K562 (cell line): ENCODE results near the gene FILIP1. TPM values are rescaled to one million over a fixed set of nuclear protein-coding genes. Genes with fewer than 3 reads are reported as not detected.

Experiments used
- ADNP ChIP-seq: fragments of 200-800 bp; sonication (Bioruptor generic); IDR thresholded peaks from 2 replicates; pipeline ENCODE4 v1.6.1; 2016; ENCODE audit warnings: missing genetic modification characterization, missing compliant biosample characterization
- EP300 ChIP-seq: IDR thresholded peaks from 2 replicates; pipeline ENCODE4 v1.6.1; 2012; ENCODE audit warnings: low read length, improper control_type of control experiment
- GABPB1 ChIP-seq: sonication (generic); formaldehyde crosslinking; IDR thresholded peaks from 2 replicates; pipeline ENCODE4 v1.8.0; 2022; ENCODE audit warnings: mild to moderate bottlenecking, missing genetic modification reagents
- GTF2A2 ChIP-seq: IDR thresholded peaks from 2 replicates; pipeline ENCODE4 v1.6.1; 2016; ENCODE audit warnings: mild to moderate bottlenecking, missing genetic modification characterization, missing compliant biosample characterization
- HCFC1 ChIP-seq: IDR thresholded peaks from 2 replicates; pipeline ENCODE4 v1.6.1; 2012; ENCODE audit warnings: low read depth, low read length, improper control_type of control experiment
- ILF3 ChIP-seq: fragments of 450-650 bp; IDR thresholded peaks from 2 replicates; pipeline ENCODE4 v1.6.1; 2018; ENCODE audit warnings: antibody characterized with exemption, mild to moderate bottlenecking, moderate library complexity, borderline replicate concordance
- MED1 ChIP-seq: sonication (generic); formaldehyde crosslinking; IDR thresholded peaks from 2 replicates; pipeline ENCODE4 v1.8.1; 2023; ENCODE audit warnings: missing genetic modification reagents, borderline replicate concordance
- MYBL2 ChIP-seq, 2 experiments: fragments of 450-650 bp in 1 of 2; sonication (generic) in 1 of 2; formaldehyde crosslinking in 1 of 2; IDR thresholded peaks; 2 replicates each; pipeline versions ENCODE4 v1.6.1 to v1.8.1; 2017 to 2022; ENCODE audit warnings: borderline replicate concordance in 1 of 2, inconsistent platforms in 1 of 2, low read depth in 1 of 2, mild to moderate bottlenecking in 1 of 2, missing genetic modification reagents in 1 of 2, moderate library complexity in 1 of 2
- PHB2 ChIP-seq: fragments of 450-650 bp; IDR thresholded peaks from 2 replicates; pipeline ENCODE4 v1.6.1; 2017; ENCODE audit warnings: low read depth
- POLR3A ChIP-seq: IDR thresholded peaks from 2 replicates; pipeline ENCODE4 v1.6.1; 2011; ENCODE audit warnings: borderline replicate concordance, mild to moderate bottlenecking, moderate library complexity; ENCODE audit not compliant: insufficient read length, insufficient read depth; ENCODE audit errors: extremely low read depth
- YY1 ChIP-seq, 3 experiments: IDR thresholded peaks; 2 replicates each; pipeline ENCODE4 v1.6.1; 2011; ENCODE audit warnings: low read length in 2 of 3, mild to moderate bottlenecking in 2 of 3, moderate library complexity in 2 of 3, borderline replicate concordance in 1 of 3, control low read depth in 1 of 3, low read depth in 1 of 3; ENCODE audit not compliant: insufficient read depth in 3 of 3, insufficient replicate concordance in 2 of 3, control insufficient read depth in 1 of 3, insufficient read length in 1 of 3; ENCODE audit errors: extremely low read depth in 1 of 3
- ZNF217 ChIP-seq: sonication (generic); formaldehyde crosslinking; IDR thresholded peaks from 2 replicates; pipeline ENCODE4 v1.8.0; 2022; ENCODE audit warnings: mild to moderate bottlenecking, missing genetic modification reagents
- polyA plus RNA-seq, 8 experiments: library from polyadenylated mRNA; depleted of rRNA in 4 of 8; stranded (reverse) in 5 of 8; unstranded in 3 of 8; fragments of >200 nt; fragmentation: Nextera tagmentation in 2 of 8; fragmentation: Illumina TruSeq in 1 of 8; extraction: Ambion mirVana in 2 of 8; extraction: Trizol in 1 of 8; gene quantifications; 2 replicates each; pipeline versions ENCODE4 v1.2.1 to v1.2.3, GENCODE V29; 2011 to 2014; ENCODE audit warnings: inconsistent platforms in 1 of 8, missing spikeins in 1 of 8
- total RNA-seq, 7 experiments: library from RNA; depleted of rRNA in 6 of 7; stranded (reverse); fragments of >200 nt in 6 of 7; fragmentation: Illumina TruSeq in 2 of 7; extraction: Trizol in 2 of 7; gene quantifications; 2 replicates each; pipeline versions ENCODE4 v1.2.1 to v1.2.3, GENCODE V29; 2011 to 2021; ENCODE audit warnings: low replicate concordance in 1 of 7
- TF ChIP-seq, protein P1 (sequence below): fragments of 450-650 bp; conservative IDR thresholded peaks from 2 replicates; pipeline ENCODE4 v1.6.1; 2016; ENCODE audit warnings: missing genetic modification characterization, low read depth, mild to moderate bottlenecking, missing compliant biosample characterization, moderate library complexity
- TF ChIP-seq, protein P2 (sequence below), 2 experiments: fragments of 200-800 bp in 1 of 2; sonication (Bioruptor generic) in 1 of 2; sonication (generic) in 1 of 2; formaldehyde crosslinking in 1 of 2; IDR thresholded peaks in 1 of 2; conservative IDR thresholded peaks in 1 of 2; 2 replicates each; pipeline versions ENCODE4 v1.5.0 to v1.6.1; 2016 to 2020; ENCODE audit warnings: missing compliant biosample characterization in 1 of 2, missing genetic modification characterization in 1 of 2, missing genetic modification reagents in 1 of 2
- TF ChIP-seq, protein P3 (sequence below): IDR thresholded peaks from 2 replicates; pipeline ENCODE4 v1.6.1; 2012; ENCODE audit warnings: low read depth, low read length, improper control_type of control experiment, borderline replicate concordance
- TF ChIP-seq, protein P4 (sequence below): sonication (generic); formaldehyde crosslinking; IDR thresholded peaks from 2 replicates; pipeline ENCODE4 v1.8.1; 2023; ENCODE audit warnings: mild to moderate bottlenecking, missing genetic modification reagents
- TF ChIP-seq, protein P5 (sequence below), 3 experiments: IDR thresholded peaks in 2 of 3; conservative IDR thresholded peaks in 1 of 3; 2 replicates each; pipeline ENCODE4 v1.5.1; 2011 to 2012; ENCODE audit warnings: low read length in 3 of 3, mild to moderate bottlenecking in 3 of 3, control low read depth in 2 of 3, improper control_type of control experiment in 1 of 3, inconsistent platforms in 1 of 3, low read depth in 1 of 3, mixed read lengths in 1 of 3, moderate library complexity in 1 of 3; ENCODE audit not compliant: insufficient read depth in 2 of 3

FILIP1 gene
- total and polyA plus RNA-seq, 9 of the 15 experiments (the other 6 are each of a cell fraction or from before 2014, with no cell fraction given) = 0.03 to 0.25 (median 0.10) TPM; not detected in 1

DNA sequence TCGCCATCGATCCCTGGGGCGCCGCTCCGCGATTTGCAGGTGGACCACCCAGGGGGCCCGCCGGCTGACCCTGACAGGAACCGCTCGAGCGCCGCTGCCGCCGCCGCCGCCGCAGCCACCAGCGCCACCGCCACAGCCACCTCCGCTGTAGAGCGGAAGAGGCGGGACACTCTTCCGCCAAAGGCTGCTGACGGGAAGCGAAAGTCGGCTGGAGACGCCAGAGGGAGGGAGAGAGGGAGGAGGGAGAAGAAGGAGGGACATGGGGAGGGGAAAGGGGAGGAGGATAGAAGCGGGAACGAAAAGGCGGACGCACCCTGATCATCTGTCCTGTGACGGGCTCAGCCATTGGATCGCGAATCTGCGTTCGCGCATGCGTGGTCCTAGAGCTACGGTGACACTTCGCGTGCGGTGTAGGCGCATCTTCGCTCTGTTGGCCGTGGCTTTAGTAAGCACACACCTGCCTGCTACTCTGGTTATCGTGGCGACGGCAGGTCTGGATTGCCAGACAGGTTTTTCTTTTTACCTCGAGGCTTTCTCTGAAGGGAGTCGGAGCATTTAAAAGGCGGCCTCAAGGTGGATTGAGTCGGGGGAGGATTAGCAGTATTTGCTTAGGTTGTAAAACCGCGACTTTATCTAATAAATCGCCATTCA is 208.8 kb downstream of the FILIP1 start, which contains the start of gene TMEM30A (continued):
- TF ChIP-seq MYBL2 (IDR thresholded peaks at IDR 0.05; ENCODE audit: low read depth) (no peak), MYBL2 (CRISPR knock-in tag; IDR thresholded peaks at IDR 0.05; ENCODE audit: borderline replicate concordance) (no peak), ZNF217 (CRISPR knock-in tag) (no peak), ADNP (tag) (no peak), MED1 (CRISPR knock-in tag) (no peak), PHB2 (no peak), EP300 (peak; percentile 57), YY1 (IDR thresholded peaks at IDR 0.05; ENCODE audit: borderline replicate concordance in 1 of 3, control insufficient read depth in 1 of 3, extremely low read depth in 1 of 3, insufficient read depth in 3 of 3, insufficient read length in 1 of 3, insufficient replicate concordance in 2 of 3, low read depth in 1 of 3, low read length in 2 of 3) (peak in 2 of 3 experiments; percentile 44 to 51), POLR3A (no peak), GTF2A2 (tag) (no peak), HCFC1 (peak; percentile 73), GABPB1 (CRISPR knock-in tag) (peak; percentile 92), ILF3 (no peak)
- TF ChIP-seq, protein P1, sequence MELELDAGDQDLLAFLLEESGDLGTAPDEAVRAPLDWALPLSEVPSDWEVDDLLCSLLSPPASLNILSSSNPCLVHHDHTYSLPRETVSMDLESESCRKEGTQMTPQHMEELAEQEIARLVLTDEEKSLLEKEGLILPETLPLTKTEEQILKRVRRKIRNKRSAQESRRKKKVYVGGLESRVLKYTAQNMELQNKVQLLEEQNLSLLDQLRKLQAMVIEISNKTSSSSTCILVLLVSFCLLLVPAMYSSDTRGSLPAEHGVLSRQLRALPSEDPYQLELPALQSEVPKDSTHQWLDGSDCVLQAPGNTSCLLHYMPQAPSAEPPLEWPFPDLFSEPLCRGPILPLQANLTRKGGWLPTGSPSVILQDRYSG = no peak
- TF ChIP-seq, protein P2, sequence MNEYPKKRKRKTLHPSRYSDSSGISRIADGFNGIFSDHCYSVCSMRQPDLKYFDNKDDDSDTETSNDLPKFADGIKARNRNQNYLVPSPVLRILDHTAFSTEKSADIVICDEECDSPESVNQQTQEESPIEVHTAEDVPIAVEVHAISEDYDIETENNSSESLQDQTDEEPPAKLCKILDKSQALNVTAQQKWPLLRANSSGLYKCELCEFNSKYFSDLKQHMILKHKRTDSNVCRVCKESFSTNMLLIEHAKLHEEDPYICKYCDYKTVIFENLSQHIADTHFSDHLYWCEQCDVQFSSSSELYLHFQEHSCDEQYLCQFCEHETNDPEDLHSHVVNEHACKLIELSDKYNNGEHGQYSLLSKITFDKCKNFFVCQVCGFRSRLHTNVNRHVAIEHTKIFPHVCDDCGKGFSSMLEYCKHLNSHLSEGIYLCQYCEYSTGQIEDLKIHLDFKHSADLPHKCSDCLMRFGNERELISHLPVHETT (CRISPR knock-in tag; conservative IDR thresholded peaks at IDR 0.05 in 1 of 2, IDR thresholded peaks at IDR 0.05 in 1 of 2) = peak in 1 of 2 experiments; percentile 76; a peak in 2 of 4 replicates
- TF ChIP-seq, protein P3, sequence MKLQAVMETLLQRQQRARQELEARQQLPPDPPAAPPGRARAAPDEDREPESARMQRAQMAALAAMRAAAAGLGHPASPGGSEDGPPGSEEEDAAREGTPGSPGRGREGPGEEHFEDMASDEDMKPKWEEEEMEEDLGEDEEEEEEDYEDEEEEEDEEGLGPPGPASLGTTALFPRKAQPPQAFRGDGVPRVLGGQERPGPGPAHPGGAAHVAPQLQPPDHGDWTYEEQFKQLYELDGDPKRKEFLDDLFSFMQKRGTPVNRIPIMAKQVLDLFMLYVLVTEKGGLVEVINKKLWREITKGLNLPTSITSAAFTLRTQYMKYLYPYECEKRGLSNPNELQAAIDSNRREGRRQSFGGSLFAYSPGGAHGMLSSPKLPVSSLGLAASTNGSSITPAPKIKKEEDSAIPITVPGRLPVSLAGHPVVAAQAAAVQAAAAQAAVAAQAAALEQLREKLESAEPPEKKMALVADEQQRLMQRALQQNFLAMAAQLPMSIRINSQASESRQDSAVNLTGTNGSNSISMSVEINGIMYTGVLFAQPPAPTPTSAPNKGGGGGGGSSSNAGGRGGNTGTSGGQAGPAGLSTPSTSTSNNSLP = no peak
- TF ChIP-seq, protein P4, sequence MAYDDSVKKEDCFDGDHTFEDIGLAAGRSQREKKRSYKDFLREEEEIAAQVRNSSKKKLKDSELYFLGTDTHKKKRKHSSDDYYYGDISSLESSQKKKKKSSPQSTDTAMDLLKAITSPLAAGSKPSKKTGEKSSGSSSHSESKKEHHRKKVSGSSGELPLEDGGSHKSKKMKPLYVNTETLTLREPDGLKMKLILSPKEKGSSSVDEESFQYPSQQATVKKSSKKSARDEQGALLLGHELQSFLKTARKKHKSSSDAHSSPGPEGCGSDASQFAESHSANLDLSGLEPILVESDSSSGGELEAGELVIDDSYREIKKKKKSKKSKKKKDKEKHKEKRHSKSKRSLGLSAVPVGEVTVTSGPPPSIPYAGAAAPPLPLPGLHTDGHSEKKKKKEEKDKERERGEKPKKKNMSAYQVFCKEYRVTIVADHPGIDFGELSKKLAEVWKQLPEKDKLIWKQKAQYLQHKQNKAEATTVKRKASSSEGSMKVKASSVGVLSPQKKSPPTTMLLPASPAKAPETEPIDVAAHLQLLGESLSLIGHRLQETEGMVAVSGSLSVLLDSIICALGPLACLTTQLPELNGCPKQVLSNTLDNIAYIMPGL (CRISPR knock-in tag) = 0 out of 2 replicates have a peak, but pooled peaks have one; percentile 45
- TF ChIP-seq, protein P5, sequence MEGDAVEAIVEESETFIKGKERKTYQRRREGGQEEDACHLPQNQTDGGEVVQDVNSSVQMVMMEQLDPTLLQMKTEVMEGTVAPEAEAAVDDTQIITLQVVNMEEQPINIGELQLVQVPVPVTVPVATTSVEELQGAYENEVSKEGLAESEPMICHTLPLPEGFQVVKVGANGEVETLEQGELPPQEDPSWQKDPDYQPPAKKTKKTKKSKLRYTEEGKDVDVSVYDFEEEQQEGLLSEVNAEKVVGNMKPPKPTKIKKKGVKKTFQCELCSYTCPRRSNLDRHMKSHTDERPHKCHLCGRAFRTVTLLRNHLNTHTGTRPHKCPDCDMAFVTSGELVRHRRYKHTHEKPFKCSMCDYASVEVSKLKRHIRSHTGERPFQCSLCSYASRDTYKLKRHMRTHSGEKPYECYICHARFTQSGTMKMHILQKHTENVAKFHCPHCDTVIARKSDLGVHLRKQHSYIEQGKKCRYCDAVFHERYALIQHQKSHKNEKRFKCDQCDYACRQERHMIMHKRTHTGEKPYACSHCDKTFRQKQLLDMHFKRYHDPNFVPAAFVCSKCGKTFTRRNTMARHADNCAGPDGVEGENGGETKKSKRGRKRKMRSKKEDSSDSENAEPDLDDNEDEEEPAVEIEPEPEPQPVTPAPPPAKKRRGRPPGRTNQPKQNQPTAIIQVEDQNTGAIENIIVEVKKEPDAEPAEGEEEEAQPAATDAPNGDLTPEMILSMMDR (IDR thresholded peaks at IDR 0.05 in 2 of 3, conservative IDR thresholded peaks at IDR 0.05 in 1 of 3; ENCODE audit: insufficient read depth in 2 of 3, low read depth in 1 of 3, low read length in 3 of 3) = no peak
